Stimulated activated naive CD8-positive, alpha-beta T cell treated with anti-CD3 and anti-CD28 coated beads, Interleukin-15, amount 100 ng/mL, for 72 hours (primary cell): Measurements from ENCODE around the gene ARHGAP26.
"Not testable (repeated sequence)": the region's sequence is repeated elsewhere in the genome, so short reads cannot be mapped to it uniquely, and the experiment has no call there.

Source experiments
- ATAC-seq: fragments of 150-1000 bp; cut with Tn5 transposase; 2 replicates; pipeline ENCODE4 v1.10.0; 2021; ENCODE audit warnings: mild to moderate bottlenecking, moderate library complexity
- DNase-seq, 2 donors: peaks; one replicate each; pipeline ENCODE4 v3.0.0; 2021 to 2022
- H3K27ac Mint-ChIP-seq, 2 donors: one replicate each; pipeline ENCODE4 v1.8.0; 2022; ENCODE audit warnings: mild to moderate bottlenecking in 2 of 2, mixed read lengths in 2 of 2, moderate library complexity in 2 of 2
- H3K27me3 Mint-ChIP-seq: one replicate; pipeline ENCODE4 v1.8.0; 2022; ENCODE audit warnings: mixed read lengths
- H3K4me1 Mint-ChIP-seq: one replicate; pipeline ENCODE4 v1.8.0; 2022; ENCODE audit warnings: mild to moderate bottlenecking, mixed read lengths
- H3K4me3 Mint-ChIP-seq, 2 donors: one replicate each; pipeline ENCODE4 v1.8.0; 2022; ENCODE audit warnings: mild to moderate bottlenecking in 2 of 2, mixed read lengths in 2 of 2, moderate library complexity in 1 of 2
- H3K9me3 Mint-ChIP-seq, 2 donors: one replicate each; pipeline ENCODE4 v1.8.0; 2022; ENCODE audit warnings: mixed read lengths in 2 of 2

The ARHGAP26 gene

DNA sequence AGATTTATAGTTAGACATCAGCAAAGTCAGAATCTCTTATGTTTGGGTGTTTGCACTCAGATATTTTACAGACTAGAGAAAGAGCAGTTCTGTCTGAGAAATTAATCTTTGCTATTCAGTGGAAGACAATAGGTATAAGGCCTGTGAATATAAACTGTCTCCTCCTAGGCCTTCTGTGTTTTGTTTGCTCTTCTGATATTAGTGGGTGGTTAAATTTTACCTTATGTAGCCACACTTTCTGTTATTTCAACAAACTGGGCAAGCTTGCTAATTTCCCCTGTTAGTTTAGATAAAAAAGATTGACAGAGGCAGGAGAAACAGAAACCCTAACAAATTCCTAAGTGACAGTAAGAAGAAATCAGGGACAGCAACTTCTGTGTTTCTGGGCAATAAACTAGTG is 141.6 kb downstream of the ARHGAP26 start:
- H3K4me1 Mint-ChIP-seq: no peaks in the 10 kb centered on the region
- ATAC-seq (no peak), DNase-seq (no peak)
- H3K9me3 Mint-ChIP-seq: no peaks in the 10 kb centered on the region
- no peak overlapping the region for H3K27ac Mint-ChIP-seq
- no peaks in the 10 kb centered on the region for H3K27me3 Mint-ChIP-seq
- H3K4me3 Mint-ChIP-seq: no peak overlapping the region

DNA sequence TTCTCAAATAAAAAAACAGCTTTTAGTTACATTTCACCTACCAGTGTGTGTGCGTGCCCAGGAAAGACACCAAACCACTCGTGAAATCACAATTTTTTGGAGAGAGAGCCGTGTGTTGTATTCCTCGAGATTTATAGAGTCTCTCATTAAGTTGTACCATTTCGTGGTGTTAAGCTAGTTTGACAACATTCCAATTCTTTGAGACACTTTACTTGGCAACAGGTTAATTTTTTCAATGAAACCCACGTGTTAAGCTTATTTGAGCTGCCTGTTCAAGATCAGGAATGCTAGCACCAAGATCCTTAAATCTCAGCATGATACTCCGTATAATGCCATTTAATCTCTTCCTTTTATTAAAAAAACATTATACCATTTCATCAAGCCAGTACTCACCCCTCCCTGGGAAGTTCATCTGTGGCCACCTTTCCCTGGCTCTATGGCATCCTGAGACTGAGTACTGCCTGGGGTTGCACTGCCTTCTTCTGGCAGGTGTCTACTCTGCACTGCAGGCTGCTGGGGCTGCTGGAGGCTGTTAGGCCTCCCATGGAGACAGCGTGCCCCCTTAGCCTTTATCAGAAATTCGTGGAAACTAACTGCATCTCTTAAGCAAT is 143.7 kb downstream of the ARHGAP26 start:
- Mint-ChIP-seq H3K4me3 (no peak overlapping the region), H3K4me1 (no peaks in the 10 kb centered on the region), H3K9me3 (no peaks in the 10 kb centered on the region), H3K27ac (peak overlapping the region in 1 of 2 donors; percentile 37), H3K27me3 (no peaks in the 10 kb centered on the region)
- no peak for ATAC-seq
- DNase-seq: no peak

DNA sequence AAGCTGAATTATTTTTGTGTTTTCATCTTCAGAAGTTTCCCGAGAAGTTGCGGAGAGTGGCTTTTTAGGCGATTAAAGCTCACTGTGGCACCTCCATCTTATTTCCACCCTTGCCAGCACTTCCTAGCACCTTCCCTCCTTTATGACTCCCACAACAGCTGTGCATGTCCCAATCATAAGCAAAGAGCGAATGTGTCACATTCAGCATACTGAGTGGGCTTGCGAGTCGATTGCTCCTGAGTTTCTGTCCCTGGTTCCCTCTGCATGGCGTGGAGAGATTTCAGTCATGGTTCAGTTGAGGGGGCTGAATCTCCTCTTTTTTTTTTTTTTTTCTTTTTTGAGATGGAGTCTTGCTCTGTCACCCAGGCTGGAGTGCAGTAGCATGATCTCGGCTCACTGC is 144.9 kb downstream of the ARHGAP26 start:
- Mint-ChIP-seq H3K4me3 (no peak overlapping the region), H3K27ac (no peak overlapping the region), H3K9me3 (no peaks in the 10 kb centered on the region), H3K27me3 (no peaks in the 10 kb centered on the region), H3K4me1 (no peaks in the 10 kb centered on the region)
- ATAC-seq (no peak), DNase-seq (no peak)

DNA sequence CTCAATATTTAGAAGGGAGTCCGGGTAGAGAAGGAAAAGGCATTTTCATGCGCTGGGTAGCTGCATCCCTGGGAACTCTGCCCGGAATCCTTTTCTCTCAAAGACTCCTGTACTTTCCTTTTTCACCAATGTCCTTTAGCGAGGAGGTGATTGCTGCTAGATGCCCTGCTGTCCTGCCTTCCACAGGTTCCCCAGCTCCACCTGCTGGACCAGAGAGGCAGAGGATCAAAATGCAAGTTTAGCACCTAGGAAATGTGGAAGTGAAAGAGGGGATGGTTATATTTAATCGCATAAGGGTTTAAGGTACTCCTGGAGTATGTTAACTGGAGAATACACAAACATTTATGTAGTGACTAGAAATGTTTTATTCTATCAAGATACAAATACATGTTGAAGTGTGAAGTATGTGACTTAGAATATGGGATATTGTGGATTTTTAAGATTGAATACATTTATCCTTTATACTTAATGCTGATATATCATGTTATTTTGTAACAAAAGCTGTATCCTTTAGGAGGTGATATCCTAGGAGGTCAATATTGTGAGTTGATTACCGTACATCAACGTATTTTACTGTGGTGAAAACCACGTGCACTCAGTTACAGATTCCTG is 145.7 kb downstream of the ARHGAP26 start:
- no peak for DNase-seq
- H3K27ac Mint-ChIP-seq: no peak overlapping the region
- H3K9me3 Mint-ChIP-seq: no peaks in the 10 kb centered on the region
- no peaks in the 10 kb centered on the region for H3K4me1 Mint-ChIP-seq
- no peak overlapping the region for H3K4me3 Mint-ChIP-seq
- no peak for ATAC-seq
- H3K27me3 Mint-ChIP-seq: no peaks in the 10 kb centered on the region

DNA sequence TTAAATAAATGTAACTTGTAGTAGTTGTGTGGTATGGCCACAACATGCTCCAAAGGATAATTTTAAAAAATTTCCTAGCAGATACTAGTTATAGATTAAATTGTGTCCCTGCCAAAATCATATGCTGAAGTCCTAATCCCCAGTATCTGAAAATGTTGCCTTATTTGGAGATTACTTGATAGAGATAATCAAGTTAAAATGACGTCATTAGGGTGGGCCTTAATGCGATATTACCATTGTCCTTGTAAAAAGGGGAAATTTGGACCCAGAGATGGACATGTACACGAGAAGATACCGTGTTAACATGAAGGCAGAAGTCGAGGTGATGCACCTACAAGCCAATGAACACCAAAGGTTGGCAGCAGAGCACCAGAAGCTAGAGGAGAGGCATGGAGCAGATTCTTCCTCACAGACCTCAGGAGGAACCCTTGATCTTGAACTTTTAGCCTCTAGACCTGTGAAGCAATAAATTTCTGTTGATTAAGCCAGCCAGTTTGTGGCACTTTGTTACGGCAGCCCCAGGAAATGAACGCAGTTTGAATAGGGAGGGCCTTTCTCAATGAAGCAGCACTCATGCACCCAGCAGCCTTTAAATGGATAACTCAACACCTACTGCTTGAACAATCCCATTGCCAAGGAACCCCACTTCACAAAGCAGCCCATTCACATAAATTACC is 148.9 kb downstream of the ARHGAP26 start:
- Mint-ChIP-seq H3K27me3 (no peaks in the 10 kb centered on the region), H3K4me3 (no peak overlapping the region), H3K4me1 (peaks cover 22% of the 10 kb centered on the region), H3K9me3 (no peaks in the 10 kb centered on the region), H3K27ac (no peak overlapping the region)
- no peak for DNase-seq
- ATAC-seq: no peak

DNA sequence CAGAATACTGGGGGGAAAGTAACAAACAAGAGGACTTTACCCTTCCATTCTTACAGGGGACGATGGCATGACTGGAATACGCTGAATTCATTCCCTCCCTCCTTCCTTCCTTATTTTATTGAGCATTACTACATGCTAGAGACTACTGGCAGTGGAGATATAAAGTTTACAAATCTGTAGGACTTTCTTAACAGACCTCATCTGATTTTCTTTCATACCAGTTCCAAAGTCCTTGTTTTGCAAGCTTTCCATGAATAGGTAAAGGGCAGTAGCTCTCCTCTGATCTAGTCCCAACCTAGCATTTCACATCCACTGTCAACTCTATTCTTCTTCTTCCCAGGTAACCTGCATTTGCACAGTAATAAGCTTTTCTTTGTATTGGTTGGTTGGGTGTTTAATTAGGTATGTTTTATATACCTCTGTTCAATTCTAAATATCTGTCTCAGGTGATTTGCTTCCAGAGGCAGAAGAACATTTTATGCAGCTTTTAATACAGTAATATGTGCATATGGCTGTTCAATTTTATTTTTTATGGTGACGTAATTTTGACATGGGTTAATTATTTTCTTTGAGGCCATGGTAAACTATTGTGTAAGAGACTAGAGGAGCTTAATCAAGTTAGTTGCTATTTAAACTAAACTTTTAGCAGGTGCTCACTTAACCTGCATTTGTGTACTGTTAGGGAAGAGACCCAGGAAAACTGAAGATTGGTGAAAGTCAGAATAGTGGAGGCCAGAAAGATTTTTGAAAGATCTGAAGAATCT is 150.9 kb downstream of the ARHGAP26 start:
- Mint-ChIP-seq H3K4me1 (peaks cover 41% of the 10 kb centered on the region), H3K9me3 (peaks cover 0 to 7% of the 10 kb centered on the region in 2 donors), H3K27me3 (no peaks in the 10 kb centered on the region), H3K4me3 (no peak overlapping the region), H3K27ac (peak overlapping the region in 1 of 2 donors; percentile 12)
- DNase-seq (no peak), ATAC-seq (no peak)

DNA sequence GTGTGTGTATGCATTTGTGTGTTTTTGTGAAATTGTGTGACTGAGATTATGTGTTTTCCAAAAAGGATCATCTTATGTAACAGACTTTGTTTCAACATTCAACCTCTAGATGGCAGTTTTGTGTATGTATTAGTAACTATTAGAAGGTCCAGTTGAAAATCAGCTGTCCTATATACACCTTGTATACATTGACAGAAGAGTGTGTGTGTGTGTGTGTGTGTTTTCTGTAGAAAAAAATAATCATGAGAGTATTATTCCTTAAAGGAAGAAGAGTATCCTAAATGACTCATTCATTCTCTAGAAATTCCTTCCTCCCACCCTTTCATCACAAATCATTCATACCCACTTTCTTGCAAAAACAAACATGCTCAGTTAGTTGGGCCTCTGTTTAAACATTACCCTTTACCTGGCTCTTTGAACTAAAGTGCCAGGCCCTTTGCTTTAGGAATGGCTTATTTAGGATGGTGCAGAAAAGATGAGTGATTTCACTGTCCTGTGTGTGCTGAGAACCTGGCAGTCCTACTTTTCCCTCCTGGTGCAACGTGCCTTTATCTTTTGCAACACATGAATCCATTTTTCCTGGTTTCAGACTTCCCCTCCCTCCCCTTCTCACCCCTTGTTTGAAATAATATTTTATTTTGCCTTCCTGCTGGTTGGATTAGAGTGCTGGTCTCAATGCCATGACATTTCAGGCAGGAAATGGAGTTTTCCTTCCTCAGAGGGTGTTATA is 152.2 kb downstream of the ARHGAP26 start:
- Mint-ChIP-seq H3K4me3 (no peak overlapping the region), H3K9me3 (peaks cover 0 to 7% of the 10 kb centered on the region in 2 donors), H3K27ac (peak overlapping the region; percentile 50), H3K27me3 (no peaks in the 10 kb centered on the region), H3K4me1 (peaks cover 50% of the 10 kb centered on the region)
- ATAC-seq: peak; percentile 55
- DNase-seq: no peak

DNA sequence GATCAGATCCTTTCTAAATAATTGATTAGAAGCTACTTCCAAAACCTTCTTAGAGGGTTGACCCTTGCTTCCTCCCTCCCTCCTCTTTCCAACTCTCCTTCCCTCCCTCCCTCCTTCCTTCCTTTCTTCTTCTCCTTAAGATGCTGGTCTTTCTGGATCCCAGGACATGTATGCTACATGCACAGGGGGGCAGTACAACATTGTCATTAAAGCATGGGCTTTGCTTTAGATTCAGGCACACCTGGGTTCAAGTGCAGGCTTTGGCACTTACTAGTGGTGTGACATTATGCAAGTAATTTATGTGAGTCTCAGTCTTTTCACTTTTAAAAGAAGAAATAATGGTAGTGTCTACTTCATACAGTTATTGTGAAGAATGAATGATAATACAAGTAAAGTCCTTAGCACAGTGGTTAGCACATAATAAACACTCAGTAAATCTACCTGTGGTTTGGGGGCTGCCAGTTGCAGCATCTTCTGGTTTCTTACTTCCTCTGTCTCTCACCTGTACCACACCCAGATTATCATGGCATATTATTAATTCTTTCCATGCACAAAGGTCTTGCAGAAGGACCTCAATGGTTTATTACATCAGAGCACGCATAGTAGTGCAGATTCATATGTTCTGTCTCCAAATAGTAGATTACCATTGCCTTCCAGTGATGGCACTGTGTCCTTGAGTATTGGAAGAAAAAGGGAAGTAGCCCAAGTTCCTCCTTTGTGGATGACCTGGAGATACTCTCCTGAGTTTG is 154.1 kb downstream of the ARHGAP26 start:
- H3K4me1 Mint-ChIP-seq: peaks cover 55% of the 10 kb centered on the region
- DNase-seq (peak in 1 of 2 donors; percentile 24), ATAC-seq (peak; percentile 74)
- peak overlapping the region; percentile 9 to 86 for H3K27ac Mint-ChIP-seq
- no peak overlapping the region for H3K4me3 Mint-ChIP-seq
- no peaks in the 10 kb centered on the region for H3K27me3 Mint-ChIP-seq
- H3K9me3 Mint-ChIP-seq: peaks cover 0 to 7% of the 10 kb centered on the region in 2 donors

DNA sequence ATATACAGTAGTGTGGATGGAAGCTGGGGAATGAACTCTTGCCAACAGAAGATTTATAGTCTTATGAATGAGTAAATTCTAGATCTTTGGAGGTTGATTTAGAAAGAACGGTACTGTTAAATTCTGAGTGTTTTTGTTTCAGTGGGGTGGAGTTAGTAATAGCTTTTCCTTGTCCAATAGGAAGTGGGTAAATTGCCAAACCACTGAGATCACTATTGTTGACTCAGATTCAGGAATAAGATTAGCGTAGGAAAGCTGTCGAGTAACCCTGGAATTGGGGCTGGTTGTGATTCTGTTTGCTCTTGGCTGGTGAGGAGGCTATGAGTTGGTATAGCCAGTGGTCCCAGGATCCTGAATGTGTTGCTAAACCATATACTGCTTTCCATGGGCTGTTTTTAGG is 155.6 kb downstream of the ARHGAP26 start:
- Mint-ChIP-seq H3K9me3 (peaks cover 0 to 7% of the 10 kb centered on the region in 2 donors), H3K27ac (no peak overlapping the region), H3K4me1 (peaks cover 70% of the 10 kb centered on the region), H3K4me3 (no peak overlapping the region), H3K27me3 (no peaks in the 10 kb centered on the region)
- ATAC-seq (peak; percentile 11), DNase-seq (no peak)

DNA sequence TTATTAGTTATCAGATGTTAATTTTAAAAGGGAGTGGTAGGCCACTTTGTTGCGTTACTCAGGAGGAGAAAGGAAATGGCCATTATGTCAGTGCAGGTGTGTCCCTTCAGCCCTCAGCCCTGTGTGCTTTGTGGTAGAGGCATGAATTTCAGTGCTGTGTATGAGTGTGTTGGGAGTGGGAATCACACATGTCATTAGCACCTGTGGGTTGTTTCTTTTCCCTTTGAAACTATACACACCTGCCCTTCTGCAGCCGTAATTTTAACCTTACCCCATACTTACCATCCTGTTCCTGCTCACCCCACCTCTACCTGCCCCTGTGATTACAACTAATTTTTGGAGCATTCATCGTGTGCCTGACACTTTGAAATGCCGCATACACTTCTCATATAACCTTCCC is 156.4 kb downstream of the ARHGAP26 start:
- Mint-ChIP-seq H3K4me1 (peaks cover 70% of the 10 kb centered on the region), H3K27ac (no peak overlapping the region)

DNA sequence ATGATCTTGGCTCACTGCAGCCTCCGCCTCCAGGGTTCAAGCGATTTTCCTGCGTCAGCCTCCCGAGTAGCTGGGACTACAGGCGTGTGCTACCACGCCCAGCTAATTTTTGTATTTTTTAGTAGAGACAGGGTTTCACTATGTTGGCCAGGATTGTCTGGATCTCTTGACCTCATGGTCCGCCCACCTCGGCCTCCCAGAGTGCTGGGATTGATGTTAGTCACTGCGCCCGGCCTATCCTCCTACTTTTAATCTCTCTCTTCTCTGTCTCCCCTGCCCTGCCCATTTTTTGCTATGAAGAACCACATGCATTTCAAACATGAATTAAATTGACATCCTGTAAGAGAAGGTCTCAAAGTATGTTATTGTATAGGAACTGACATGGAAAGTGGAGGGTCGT is 158.8 kb downstream of the ARHGAP26 start:
- H3K27me3 Mint-ChIP-seq, H3K27ac Mint-ChIP-seq, ATAC-seq, H3K9me3 Mint-ChIP-seq, H3K4me3 Mint-ChIP-seq, DNase-seq: not testable (repeated sequence)
- peaks cover 56% of the 10 kb centered on the region for H3K4me1 Mint-ChIP-seq

More for the DNA sequence above, 156.4 kb downstream of the ARHGAP26 start:
- no peak for DNase-seq
- no peaks in the 10 kb centered on the region for H3K27me3 Mint-ChIP-seq
- peaks cover 0 to 7% of the 10 kb centered on the region in 2 donors for H3K9me3 Mint-ChIP-seq
- H3K4me3 Mint-ChIP-seq: no peak overlapping the region
- no peak for ATAC-seq

DNA sequence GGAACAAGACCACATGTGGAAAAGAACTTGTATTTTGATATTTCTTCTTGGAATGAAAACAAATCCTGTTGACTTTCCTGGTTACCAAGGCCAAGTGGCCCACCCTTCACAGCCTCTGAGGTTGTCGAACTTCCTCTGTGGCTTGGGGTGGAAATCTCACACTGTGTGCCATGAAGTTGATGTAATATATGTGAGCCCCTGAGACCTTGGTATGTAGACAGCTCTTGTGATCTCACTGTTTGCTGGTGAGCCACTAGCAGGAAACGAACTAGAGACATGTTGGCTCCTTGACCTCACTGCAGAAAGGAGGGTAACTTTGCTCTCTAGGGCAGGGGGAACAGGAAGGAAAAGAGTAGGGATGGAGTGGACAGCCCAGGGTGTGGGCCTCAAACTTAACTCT is 159.4 kb downstream of the ARHGAP26 start:
- DNase-seq (no peak), ATAC-seq (peak; percentile 72)
- Mint-ChIP-seq H3K9me3 (peaks cover 0 to 7% of the 10 kb centered on the region in 2 donors), H3K27me3 (no peaks in the 10 kb centered on the region), H3K4me3 (peak overlapping the region in 1 of 2 donors; percentile 3), H3K27ac (peak overlapping the region; percentile 36 to 77), H3K4me1 (peaks cover 56% of the 10 kb centered on the region)

DNA sequence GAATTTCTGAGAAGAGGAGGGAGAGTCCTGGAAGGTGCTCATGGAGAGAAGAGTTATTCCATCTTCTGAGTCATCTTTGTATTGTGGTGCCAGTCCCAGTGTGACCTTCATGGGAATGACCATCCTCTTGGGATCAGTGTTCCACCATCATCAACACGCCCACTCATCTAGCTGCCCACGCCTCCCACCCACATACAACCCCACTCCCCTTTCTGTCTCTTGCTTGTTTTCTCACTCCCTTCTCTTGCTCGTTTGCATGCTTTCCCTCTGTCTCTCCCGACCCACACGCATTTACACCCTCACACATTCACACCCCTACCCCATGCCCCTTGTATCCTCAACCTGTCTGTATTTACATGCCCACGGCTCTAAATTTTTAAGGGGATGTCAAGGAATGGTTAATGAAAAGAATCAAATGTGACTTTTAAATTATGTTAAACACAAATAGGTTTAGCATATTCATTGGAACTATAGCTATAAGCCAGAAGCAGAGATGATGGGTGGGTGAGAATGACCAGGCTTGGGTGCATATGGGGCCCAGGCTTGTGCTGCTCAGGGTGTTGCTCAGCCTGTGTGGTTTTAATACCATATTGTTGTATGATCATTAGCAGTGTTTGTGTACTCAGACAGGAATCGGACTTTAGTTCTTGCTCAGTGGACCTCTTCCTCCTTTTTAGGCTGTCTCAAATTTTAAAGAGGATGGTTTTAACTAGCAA is 160.4 kb downstream of the ARHGAP26 start:
- no peaks in the 10 kb centered on the region for H3K27me3 Mint-ChIP-seq
- H3K4me1 Mint-ChIP-seq: peaks cover 53% of the 10 kb centered on the region
- peaks cover 0 to 2% of the 10 kb centered on the region in 2 donors for H3K9me3 Mint-ChIP-seq
- H3K27ac Mint-ChIP-seq: peak overlapping the region in 1 of 2 donors; percentile 49
- no peak overlapping the region for H3K4me3 Mint-ChIP-seq
- DNase-seq (no peak), ATAC-seq (no peak)
